ENCODE data around the gene ISY1. TPM values are rescaled to one million over a fixed set of nuclear protein-coding genes. Genes with fewer than 3 reads are reported as not detected.

The ISY1 gene
- total RNA-seq, 1 donor, result 32.4 TPM

DNA sequence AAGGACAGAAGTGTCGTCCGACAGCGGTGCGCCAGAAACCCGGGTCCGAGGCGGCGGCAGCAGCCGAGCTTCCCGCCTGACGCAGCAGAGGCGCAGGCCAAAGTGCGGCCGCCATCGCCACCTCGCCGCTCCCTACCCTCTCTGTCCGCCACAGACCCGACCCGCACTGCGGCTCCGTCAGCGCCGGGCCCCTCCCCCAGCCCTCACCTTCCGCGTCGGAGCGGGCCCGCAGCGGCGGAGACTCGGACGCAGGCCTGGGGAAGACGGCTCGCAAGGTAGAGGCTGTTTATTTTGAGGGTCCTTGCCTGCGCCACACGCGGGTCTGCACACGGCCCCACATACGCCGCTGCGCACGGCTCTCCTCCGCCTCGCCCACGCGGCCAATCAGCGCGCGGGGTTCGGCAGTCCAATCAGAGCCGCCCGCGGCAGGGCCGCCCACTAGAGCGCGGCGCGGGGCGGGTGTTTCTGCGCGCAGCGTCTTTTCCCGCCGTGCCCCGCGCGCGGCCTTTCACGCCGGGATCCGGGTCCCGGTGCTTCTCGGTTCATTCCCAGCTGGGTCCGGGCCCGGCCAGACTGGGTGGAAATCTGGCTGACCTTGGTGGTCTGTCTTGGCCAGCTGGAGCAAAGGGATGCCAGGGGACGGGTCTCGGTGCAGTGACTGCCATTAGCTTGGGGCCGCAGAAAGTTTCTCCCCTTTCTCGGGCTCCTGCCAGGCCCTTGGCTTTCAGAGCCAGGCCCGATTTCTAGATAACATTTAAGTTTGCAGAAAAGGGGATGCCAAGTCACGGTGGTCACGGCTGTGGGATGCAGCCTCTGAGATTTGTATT lies 22.9 kb upstream of the ISY1 start, which contains the start of gene CNBP:
TSS of gene CNBP (minus strand) at position 328 of the 827 bp plus-strand sequence. CDS start 12,139 bp downstream, outside the sequence.
- TF ChIP-seq, protein P1, sequence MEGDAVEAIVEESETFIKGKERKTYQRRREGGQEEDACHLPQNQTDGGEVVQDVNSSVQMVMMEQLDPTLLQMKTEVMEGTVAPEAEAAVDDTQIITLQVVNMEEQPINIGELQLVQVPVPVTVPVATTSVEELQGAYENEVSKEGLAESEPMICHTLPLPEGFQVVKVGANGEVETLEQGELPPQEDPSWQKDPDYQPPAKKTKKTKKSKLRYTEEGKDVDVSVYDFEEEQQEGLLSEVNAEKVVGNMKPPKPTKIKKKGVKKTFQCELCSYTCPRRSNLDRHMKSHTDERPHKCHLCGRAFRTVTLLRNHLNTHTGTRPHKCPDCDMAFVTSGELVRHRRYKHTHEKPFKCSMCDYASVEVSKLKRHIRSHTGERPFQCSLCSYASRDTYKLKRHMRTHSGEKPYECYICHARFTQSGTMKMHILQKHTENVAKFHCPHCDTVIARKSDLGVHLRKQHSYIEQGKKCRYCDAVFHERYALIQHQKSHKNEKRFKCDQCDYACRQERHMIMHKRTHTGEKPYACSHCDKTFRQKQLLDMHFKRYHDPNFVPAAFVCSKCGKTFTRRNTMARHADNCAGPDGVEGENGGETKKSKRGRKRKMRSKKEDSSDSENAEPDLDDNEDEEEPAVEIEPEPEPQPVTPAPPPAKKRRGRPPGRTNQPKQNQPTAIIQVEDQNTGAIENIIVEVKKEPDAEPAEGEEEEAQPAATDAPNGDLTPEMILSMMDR (IDR thresholded peaks at IDR 0.05; ENCODE audit: insufficient read depth, low read depth, low read length), result no peak
- H3K4me3 ChIP-seq (ENCODE audit: low read depth, low read length), result peak within 1 kb of the TSS; percentile 99
- peak; percentile 91 for DNase-seq (ENCODE audit: low read depth)

DNA sequence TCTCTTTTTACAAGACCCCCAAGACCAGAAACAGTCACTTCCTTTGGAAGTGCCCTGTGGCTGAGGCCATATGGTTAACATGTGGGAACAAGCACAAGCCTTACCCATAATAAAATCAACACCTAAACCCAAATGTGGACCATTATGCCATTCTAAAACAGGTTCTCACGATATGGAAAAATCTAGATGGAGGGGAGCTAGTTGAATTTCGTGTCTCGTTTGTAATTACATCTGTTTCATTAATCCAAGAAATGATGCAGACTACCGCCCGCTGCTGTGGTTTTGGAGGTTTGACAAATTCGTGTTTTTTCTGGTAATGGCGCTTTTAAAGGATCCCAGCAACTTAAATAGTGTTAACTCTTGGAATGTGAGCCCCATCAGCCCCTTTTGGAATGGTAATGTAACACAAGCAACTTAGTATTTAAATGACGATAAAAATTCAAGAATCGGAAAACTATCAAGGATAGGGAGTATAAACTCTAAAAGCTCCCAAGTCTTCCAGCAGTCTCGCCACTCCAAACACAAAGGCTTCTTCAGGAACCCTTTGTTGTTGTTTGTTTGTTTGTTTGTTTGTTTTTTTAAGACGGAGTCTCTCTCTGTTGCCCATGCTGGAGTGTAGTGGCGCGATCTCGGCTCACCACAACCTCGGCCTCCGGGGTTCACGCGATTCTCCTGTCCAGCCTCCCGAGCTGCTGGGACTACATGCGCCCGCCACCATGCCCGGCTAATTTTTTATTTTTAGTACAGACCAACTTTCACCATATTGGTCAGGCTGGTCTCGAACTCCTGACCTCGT lies 21.7 kb upstream of the ISY1 start:
- peak; percentile 78 for DNase-seq (ENCODE audit: low read depth)
- peak overlapping the region; percentile 99 for H3K4me3 ChIP-seq (ENCODE audit: low read depth, low read length)
- TF ChIP-seq, protein P1 (IDR thresholded peaks at IDR 0.05; ENCODE audit: insufficient read depth, low read depth, low read length), result no peak

DNA sequence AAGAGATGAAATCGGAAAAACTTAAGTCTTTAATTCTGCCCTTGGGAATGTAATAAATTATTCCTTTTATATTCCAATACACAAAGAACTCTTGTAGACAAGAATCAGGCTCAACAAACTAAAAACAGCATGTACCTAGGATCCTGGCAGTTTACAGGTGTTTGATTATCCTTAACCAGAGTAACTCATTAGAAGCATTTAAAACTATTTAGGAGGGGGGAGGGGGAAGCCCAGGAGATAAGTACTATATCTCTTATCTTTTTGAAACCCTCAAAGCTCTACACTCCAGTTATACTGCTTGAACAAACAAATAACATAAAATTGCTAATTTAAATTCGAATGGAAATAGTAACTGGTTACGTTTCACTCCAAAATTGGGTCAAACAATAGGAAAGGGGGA lies 21.0 kb upstream of the ISY1 start:
- H3K4me3 ChIP-seq (ENCODE audit: low read depth, low read length), result peak overlapping the region; percentile 99
- no peak for DNase-seq (ENCODE audit: low read depth)
- TF ChIP-seq, protein P1 (IDR thresholded peaks at IDR 0.05; ENCODE audit: insufficient read depth, low read depth, low read length), result no peak

DNA sequence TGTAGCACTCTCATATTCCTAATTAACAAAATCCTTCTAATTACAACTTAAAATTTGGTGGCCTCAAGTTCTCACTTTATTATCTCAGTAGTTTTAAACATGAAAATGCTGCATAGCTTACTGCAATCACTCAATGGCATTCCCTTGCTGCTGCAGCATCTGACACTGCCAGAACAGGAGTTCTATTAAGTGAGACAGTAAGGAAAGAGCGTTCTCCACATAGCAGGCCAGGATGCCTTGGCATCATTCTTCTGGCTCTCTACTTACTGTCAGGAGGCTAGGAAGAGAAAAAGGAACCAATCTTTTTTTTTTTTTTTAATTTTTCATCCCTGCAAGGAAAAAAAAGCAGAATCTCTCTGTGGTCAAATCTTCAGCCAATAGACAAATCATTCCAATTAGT lies 19.6 kb upstream of the ISY1 start:
- TF ChIP-seq, protein P1 (IDR thresholded peaks at IDR 0.05; ENCODE audit: insufficient read depth, low read depth, low read length), result no peak
- H3K4me3 ChIP-seq (ENCODE audit: low read depth, low read length), result peak overlapping the region; percentile 12
- no peak for DNase-seq (ENCODE audit: low read depth)

DNA sequence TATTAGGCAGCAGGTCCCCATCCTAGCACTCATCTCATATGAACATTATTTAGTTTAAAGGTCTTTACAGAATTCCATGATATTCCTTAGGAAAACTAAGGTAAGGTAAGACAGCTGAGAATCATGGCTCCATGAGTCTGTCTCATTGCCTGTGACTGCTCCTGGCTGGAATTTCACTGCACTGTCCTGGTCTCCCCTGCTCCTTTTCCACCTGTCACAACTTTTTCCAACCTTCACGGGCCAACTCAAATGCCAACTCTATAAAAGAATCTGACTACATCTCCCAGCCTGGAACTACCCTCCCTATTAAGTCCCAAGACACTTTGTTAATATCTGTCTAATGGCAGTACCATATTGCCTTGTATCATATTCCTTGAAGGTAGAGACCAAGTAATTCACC lies 15.2 kb upstream of the ISY1 start:
- DNase-seq (ENCODE audit: low read depth), result no peak
- TF ChIP-seq, protein P1 (IDR thresholded peaks at IDR 0.05; ENCODE audit: insufficient read depth, low read depth, low read length), result no peak

DNA sequence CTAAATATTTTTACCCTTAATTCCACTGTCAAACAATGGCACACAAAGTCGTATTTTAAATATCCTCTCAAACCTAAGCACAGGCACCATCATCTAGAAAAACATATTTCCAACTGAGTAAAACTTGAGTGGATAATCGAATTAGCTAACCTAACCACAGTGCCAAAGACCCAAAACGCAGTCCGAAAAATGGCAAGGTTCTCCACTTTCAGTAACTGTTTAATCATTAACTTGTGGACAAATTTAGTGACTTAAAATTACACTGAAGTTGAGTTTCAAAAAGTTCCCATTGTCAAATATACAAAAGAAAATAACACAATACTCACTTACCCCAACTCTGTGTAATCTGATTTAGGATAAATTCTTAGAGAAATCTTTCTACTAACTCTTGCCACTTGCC lies 12.9 kb upstream of the ISY1 start:
- DNase-seq (ENCODE audit: low read depth), result no peak
- no peak overlapping the region for H3K4me3 ChIP-seq (ENCODE audit: low read depth, low read length)
- TF ChIP-seq, protein P1 (IDR thresholded peaks at IDR 0.05; ENCODE audit: insufficient read depth, low read depth, low read length), result no peak

More for the DNA sequence above, 15.2 kb upstream of the ISY1 start:
- no peak overlapping the region for H3K4me3 ChIP-seq (ENCODE audit: low read depth, low read length)
